Lower lobe of right lung (tissue), 2 donors: ENCODE results near the gene MRPS9. TPM values are rescaled to one million over a fixed set of nuclear protein-coding genes. Genes with fewer than 3 reads are reported as not detected.

ENCODE experiments used
- ATAC-seq, 2 donors: fragments of 200-7000 bp; cut with Tn5 transposase; one replicate each; pipeline ENCODE4 v1.9.1; 2020 to 2022; ENCODE audit warnings: mild to moderate bottlenecking in 2 of 2, moderate library complexity in 2 of 2
- DNase-seq: peaks from one replicate; pipeline ENCODE4 v3.0.0-alpha.2; 2020
- H3K27ac ChIP-seq: fragments of 200-600 bp; one replicate; pipeline ENCODE4 v1.8.0; 2022
- H3K27me3 ChIP-seq: fragments of 200-600 bp; one replicate; pipeline ENCODE4 v1.8.0; 2022; ENCODE audit warnings: low read depth
- H3K36me3 ChIP-seq: fragments of 200-600 bp; one replicate; pipeline ENCODE4 v1.8.0; 2022; ENCODE audit warnings: mild to moderate bottlenecking
- H3K4me1 ChIP-seq: fragments of 200-600 bp; one replicate; pipeline ENCODE4 v1.8.0; 2022
- H3K4me3 ChIP-seq: fragments of 200-600 bp; one replicate; pipeline ENCODE4 v1.8.0; 2022; ENCODE audit warnings: mild to moderate bottlenecking
- H3K9me3 ChIP-seq: fragments of 200-600 bp; one replicate; pipeline ENCODE4 v1.8.0; 2022
- CTCF ChIP-seq: fragments of 200-600 bp; IDR thresholded peaks from one replicate; pipeline ENCODE4 v1.8.0; 2022; ENCODE audit warnings: antibody characterized with exemption, mild to moderate bottlenecking
- intact Hi-C: fragments of 100-400 bp; cut with DNase I; formaldehyde crosslinking; loops from one replicate; pipeline ENCODE4 v1.11.0; 2022
- total RNA-seq: library from RNA; stranded (reverse); fragmentation: NEBNext Ultra II Directional; extraction: Animal tissue kit (Norgen Biotek cat#: 25700); gene quantifications from one replicate; pipeline ENCODE4 v1.2.1, GENCODE V29; 2021
- donor health status: DM: no; HTN: yes; CAD: no; lungs with severe emphysema.

The MRPS9 gene
- total RNA-seq, 1 donor from 2014 or later = 15.1 TPM

DNA sequence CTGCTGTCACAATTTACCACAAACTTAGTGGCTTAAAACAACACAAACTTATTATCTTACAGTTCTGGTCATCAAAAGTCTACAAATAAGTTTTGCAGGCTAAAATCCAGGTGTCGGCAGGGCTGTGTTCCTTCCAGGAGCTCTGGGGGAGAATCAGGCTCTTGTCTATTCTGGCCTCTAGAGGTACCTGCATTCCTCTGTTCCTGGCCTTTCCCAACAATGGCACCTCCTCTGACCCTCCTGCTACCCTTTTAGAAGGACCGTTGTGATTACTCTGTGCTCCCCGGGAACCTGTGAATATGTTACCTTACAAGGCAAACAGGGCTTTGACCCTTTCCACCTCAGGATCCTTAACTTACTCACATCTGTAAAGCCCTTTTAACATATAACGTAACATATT is 98.5 kb downstream of the MRPS9 start:
- H3K4me3 ChIP-seq = no peak overlapping the region
- intact Hi-C loops = no loop called here
- no peak overlapping the region for H3K27ac ChIP-seq
- no peaks in the 10 kb centered on the region for H3K4me1 ChIP-seq
- DNase-seq (no peak), ATAC-seq (no peak)
- no peaks in the 10 kb centered on the region for H3K27me3 ChIP-seq
- H3K9me3 ChIP-seq = no peaks in the 10 kb centered on the region
- H3K36me3 ChIP-seq = no peaks in the 10 kb centered on the region
- TF ChIP-seq CTCF = no peak

DNA sequence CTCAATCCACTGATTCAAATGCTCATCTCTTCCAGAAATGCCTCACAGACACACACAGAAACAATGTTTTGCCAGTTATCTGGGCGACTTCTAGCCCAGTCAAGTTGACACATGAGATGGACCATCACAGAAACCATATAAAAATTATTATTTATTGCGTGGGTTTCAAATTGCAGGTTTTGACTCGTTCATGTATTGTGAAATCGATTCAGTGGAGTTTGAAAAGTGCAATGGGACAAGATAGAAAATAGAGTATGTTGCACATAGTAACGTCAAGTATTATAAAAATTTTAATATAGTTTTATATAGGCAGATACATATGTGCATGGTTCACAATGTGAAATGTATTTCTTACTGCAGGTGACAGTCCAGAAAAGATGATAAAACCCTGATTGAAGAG is 100.8 kb downstream of the MRPS9 start:
- H3K9me3 ChIP-seq = no peaks in the 10 kb centered on the region

DNA sequence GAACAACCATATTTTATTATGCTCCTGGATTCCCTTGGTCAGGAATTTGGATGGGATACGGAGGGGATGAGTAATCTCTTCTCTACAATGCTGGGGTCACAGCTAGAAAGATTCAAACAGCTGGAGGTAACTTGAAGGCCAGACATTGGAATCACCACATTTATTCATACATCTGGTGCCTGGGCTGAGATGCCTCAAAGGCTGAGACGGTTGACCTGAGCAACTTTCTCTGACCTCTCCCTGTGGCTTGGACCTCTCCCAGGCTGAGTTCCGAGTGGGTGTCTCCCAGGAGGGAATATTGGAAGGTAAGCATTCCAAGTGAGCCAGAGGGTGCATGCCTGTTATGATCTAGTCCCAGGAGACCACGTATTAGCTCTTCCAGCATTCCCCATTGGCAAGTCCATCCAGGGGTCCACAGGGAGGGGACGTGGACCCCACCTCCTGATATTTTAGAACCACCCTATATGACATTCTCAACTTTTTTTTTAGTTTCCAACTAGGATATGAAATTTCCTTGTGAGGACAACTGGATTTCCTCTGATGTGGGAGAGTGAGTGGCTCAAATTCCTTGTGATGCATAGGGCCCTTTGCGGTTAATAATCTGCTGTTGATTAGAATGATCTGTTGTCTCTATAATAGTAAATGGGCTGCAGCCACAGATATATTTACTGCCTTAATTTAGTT is 101.8 kb downstream of the MRPS9 start:
- H3K4me3 ChIP-seq = no peak overlapping the region
- intact Hi-C loops = no loop called here
- ATAC-seq (no peak), DNase-seq (no peak)
- H3K27me3 ChIP-seq = peaks cover 15% of the 10 kb centered on the region
- H3K9me3 ChIP-seq = no peaks in the 10 kb centered on the region
- H3K36me3 ChIP-seq = no peaks in the 10 kb centered on the region
- H3K27ac ChIP-seq = no peak overlapping the region
- no peak for TF ChIP-seq CTCF
- no peaks in the 10 kb centered on the region for H3K4me1 ChIP-seq

More for the DNA sequence above, 100.8 kb downstream of the MRPS9 start:
- no peak for DNase-seq
- TF ChIP-seq CTCF = no peak
- H3K36me3 ChIP-seq = no peaks in the 10 kb centered on the region
- no peak overlapping the region for H3K4me3 ChIP-seq
- ATAC-seq = no peak
- H3K27ac ChIP-seq = no peak overlapping the region
- intact Hi-C loops = no loop called here
- no peaks in the 10 kb centered on the region for H3K4me1 ChIP-seq
- peaks cover 7% of the 10 kb centered on the region for H3K27me3 ChIP-seq

DNA sequence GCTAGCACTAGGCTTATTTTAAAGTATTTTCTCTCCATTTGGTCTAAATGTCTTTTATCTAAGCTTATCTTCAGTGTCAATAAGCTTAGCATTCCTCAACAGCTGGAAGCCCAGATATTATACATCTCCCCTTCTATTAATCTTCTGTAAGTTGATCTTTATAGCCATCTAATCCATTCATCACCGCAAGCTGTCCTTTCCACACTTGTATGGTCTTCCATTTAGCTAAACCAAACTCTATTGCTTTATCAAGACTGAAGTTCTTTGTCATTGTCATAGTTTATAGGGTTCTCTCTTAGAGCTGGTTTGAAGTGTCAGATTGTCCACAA is 102.3 kb downstream of the MRPS9 start:
- no peak for DNase-seq
- Histone ChIP-seq H3K4me1 (no peaks in the 10 kb centered on the region), H3K9me3 (no peaks in the 10 kb centered on the region), H3K27ac (no peak overlapping the region), H3K4me3 (no peak overlapping the region), H3K27me3 (peaks cover 20% of the 10 kb centered on the region), H3K36me3 (no peaks in the 10 kb centered on the region)
- no peak for ATAC-seq
- intact Hi-C loops = no loop called here
- TF ChIP-seq CTCF = no peak

DNA sequence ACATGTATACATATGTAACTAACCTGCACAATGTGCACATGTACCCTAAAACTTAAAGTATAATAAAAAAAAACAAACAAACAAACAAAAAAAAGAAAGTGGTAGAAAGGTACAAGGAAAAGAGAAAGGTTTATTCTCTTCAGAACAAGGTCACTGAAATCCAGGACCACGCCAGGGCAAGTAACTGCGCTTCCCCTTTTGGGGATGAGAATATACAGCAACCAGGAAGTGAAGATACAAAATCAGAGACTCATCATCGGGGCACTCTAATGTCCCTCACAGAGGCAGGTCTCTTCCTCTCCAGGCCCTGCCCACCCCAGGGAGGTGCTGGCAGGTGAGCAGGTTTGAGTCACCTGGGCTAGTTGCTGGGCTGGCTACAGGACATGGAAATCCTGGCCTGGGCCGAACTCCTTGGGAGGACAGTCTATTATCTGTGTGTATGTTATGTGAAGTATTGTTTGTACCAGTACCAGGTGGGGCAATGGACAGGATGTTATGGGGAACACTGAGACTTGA is 103.3 kb downstream of the MRPS9 start:
- intact Hi-C loops = no loop called here
- Histone ChIP-seq H3K27ac (no peak overlapping the region), H3K36me3 (no peaks in the 10 kb centered on the region), H3K4me3 (no peak overlapping the region), H3K4me1 (no peaks in the 10 kb centered on the region), H3K9me3 (no peaks in the 10 kb centered on the region), H3K27me3 (peaks cover 29% of the 10 kb centered on the region)
- DNase-seq (no peak), ATAC-seq (no peak)
- no peak for TF ChIP-seq CTCF
